GM12878 (cell line): ENCODE results near the gene RGS6. TPM values are rescaled to one million over a fixed set of nuclear protein-coding genes. Genes with fewer than 3 reads are reported as not detected.

Experiments used
- ATAC-seq: fragments of 200-7000 bp; cut with Tn5 transposase; 3 replicates; pipeline ENCODE4 v1.9.1; 2020; ENCODE audit warnings: mild to moderate bottlenecking, moderate library complexity
- BruUV-seq: library from RNA; stranded (reverse); fragments of 400-500 nt; replicated peaks from 2 replicates; lab custom pipeline; 2021; lab: Mats Ljungman, UMichigan
- CTCF ChIA-PET: fragments of 300-600 bp; sonication (Branson Sonifier 250); formaldehyde crosslinking; extraction: SDS; loops from one replicate; lab custom pipeline; 2021; ENCODE audit warnings: inconsistent platforms; lab: Yijun Ruan, JAX
- POLR2A ChIA-PET: fragments of 350-600 bp; formaldehyde crosslinking; extraction: SDS; loops from one replicate; lab custom pipeline; 2021; ENCODE audit warnings: inconsistent platforms; lab: Charles Lee
- RAD21 ChIA-PET: fragments of 300-600 bp; sonication (Branson Sonifier 250); formaldehyde crosslinking; loops from one replicate; lab custom pipeline; 2023; ENCODE audit warnings: antibody characterized with exemption; ENCODE audit not compliant: unreplicated experiment; lab: Charles Lee
- SMC1A ChIA-PET: fragments of 300-600 bp; sonication (Branson Sonifier 250); formaldehyde crosslinking; loops from one replicate; lab custom pipeline; 2023; ENCODE audit not compliant: unreplicated experiment, uncharacterized antibody; lab: Charles Lee
- DNase-seq: peaks from one replicate; pipeline ENCODE4 v3.0.0-alpha.2; 2011; ENCODE audit warnings: low read depth, low spot score
- FAIRE-seq: peaks from 3 replicates; lab custom pipeline; 2011; peaks lifted over from hg19 to GRCh38; lab: Jason Lieb, UNC
- H2AFZ ChIP-seq: 2 replicates; pipeline ENCODE4 v1.6.0; 2011; ENCODE audit warnings: low read depth, low read length, control low read depth; ENCODE audit not compliant: control insufficient read depth
- H3K27ac ChIP-seq: 2 replicates; pipeline ENCODE4 v1.5.1; 2011; ENCODE audit warnings: control low read depth; ENCODE audit not compliant: control insufficient read depth, insufficient read depth
- H3K27me3 ChIP-seq, 2 experiments: replicated peaks in 1 of 2; 2 replicates each; pipeline versions ENCODE4 v1.6.0 to v1.6.1; 2011; ENCODE audit warnings: low read length in 1 of 2; ENCODE audit not compliant: control insufficient read depth in 2 of 2, insufficient read depth in 2 of 2
- H3K36me3 ChIP-seq, 2 experiments: 2 replicates each; pipeline ENCODE4 v1.5.1; 2011; ENCODE audit warnings: low read length in 1 of 2; ENCODE audit not compliant: control insufficient read depth in 2 of 2, insufficient read depth in 2 of 2
- H3K4me1 ChIP-seq: 2 replicates; pipeline ENCODE4 v1.6.1; 2011; ENCODE audit warnings: mild to moderate bottlenecking, low read length, moderate library complexity, mixed read lengths; ENCODE audit not compliant: control insufficient read depth, insufficient read depth
- H3K4me2 ChIP-seq: 2 replicates; pipeline ENCODE4 v1.6.0; 2011; ENCODE audit warnings: control low read depth; ENCODE audit not compliant: control insufficient read depth, insufficient read depth
- H3K4me3 ChIP-seq: fragments of 200-600 bp; sonication (generic); 2 replicates; pipeline ENCODE4 v1.5.1; 2016
- H3K79me2 ChIP-seq: 2 replicates; pipeline ENCODE4 v1.6.0; 2011; ENCODE audit warnings: low read length; ENCODE audit not compliant: control insufficient read depth, insufficient read depth
- H3K9ac ChIP-seq: 2 replicates; pipeline ENCODE4 v1.8.0; 2011; ENCODE audit warnings: low read length, control low read depth, mixed read lengths; ENCODE audit not compliant: control insufficient read depth, insufficient read depth
- H3K9me3 ChIP-seq: replicated peaks from 3 replicates; pipeline ENCODE4 v1.5.1; 2011; ENCODE audit warnings: mild to moderate bottlenecking, low read length; ENCODE audit not compliant: control insufficient read depth, insufficient read depth
- H4K20me1 ChIP-seq: 2 replicates; pipeline ENCODE4 v1.6.0; 2011; ENCODE audit not compliant: control insufficient read depth, insufficient read depth
- POLR2AphosphoS5 ChIP-seq: IDR thresholded peaks from 2 replicates; pipeline ENCODE4 v1.6.1; 2011; ENCODE audit warnings: mild to moderate bottlenecking, low read length, inconsistent platforms
- RELA ChIP-seq: fragments of 450-650 bp; IDR thresholded peaks from 2 replicates; pipeline ENCODE4 v1.8.0; 2014; ENCODE audit warnings: borderline replicate concordance; ENCODE audit not compliant: partially characterized antibody
- USF2 ChIP-seq: IDR thresholded peaks from 2 replicates; pipeline ENCODE4 v1.6.1; 2011; ENCODE audit warnings: low read depth, low read length, improper control_type of control experiment, borderline replicate concordance
- YY1 ChIP-seq: IDR thresholded peaks from 2 replicates; pipeline ENCODE4 v1.6.1; 2011; ENCODE audit warnings: low read depth, mild to moderate bottlenecking, low read length
- WGBS: methylation state at CpG from one replicate; pipeline ENCODE4 v1.1.6; 2016; ENCODE audit warnings: low lambda C conversion rate; ENCODE audit not compliant: insufficient replicate concordance, insufficient coverage; ENCODE audit errors: missing lambda C conversion rate; 5-methylcytosine and 5-hydroxymethylcytosine counted together
- in situ Hi-C: fragments of 300-500 bp; cut with MboI; formaldehyde crosslinking; loops from 9 replicates; pipeline ENCODE4 v1.14.3; 2018; ENCODE audit warnings: mixed read lengths
- intact Hi-C: fragments of 100-400 bp; cut with micrococcal nuclease; formaldehyde crosslinking; loops from one replicate; pipeline ENCODE4 v1.14.2; 2022; ENCODE audit not compliant: unreplicated experiment
- polyA plus RNA-seq, 11 experiments: library from polyadenylated mRNA; depleted of rRNA in 4 of 11; unstranded in 6 of 11; stranded (reverse) in 5 of 11; fragments of >200 nt; fragmentation: Nextera tagmentation in 4 of 11; fragmentation: Illumina TruSeq in 1 of 11; extraction: Ambion mirVana in 4 of 11; extraction: Trizol in 1 of 11; gene quantifications; 1 replicate in 1 of 11; 2 replicates in 10 of 11; pipeline versions ENCODE4 v1.2.1 to v1.2.3, GENCODE V29; 2011 to 2016; ENCODE audit warnings: inconsistent platforms in 2 of 11, missing spikeins in 2 of 11, low read depth in 1 of 11
- total RNA-seq, 4 experiments: library from RNA; depleted of rRNA in 3 of 4; stranded (reverse); fragments of >200 nt in 3 of 4; fragmentation: Illumina TruSeq in 1 of 4; extraction: Trizol in 1 of 4; gene quantifications; 2 replicates each; pipeline versions ENCODE4 v1.2.1 to v1.2.3, GENCODE V29; 2013 to 2021

The RGS6 gene
- total and polyA plus RNA-seq, 10 of the 15 experiments (the other 5 are each of a cell fraction or from before 2014, with no cell fraction given), result 3.9 to 18.1 (median 12.4) TPM

DNA sequence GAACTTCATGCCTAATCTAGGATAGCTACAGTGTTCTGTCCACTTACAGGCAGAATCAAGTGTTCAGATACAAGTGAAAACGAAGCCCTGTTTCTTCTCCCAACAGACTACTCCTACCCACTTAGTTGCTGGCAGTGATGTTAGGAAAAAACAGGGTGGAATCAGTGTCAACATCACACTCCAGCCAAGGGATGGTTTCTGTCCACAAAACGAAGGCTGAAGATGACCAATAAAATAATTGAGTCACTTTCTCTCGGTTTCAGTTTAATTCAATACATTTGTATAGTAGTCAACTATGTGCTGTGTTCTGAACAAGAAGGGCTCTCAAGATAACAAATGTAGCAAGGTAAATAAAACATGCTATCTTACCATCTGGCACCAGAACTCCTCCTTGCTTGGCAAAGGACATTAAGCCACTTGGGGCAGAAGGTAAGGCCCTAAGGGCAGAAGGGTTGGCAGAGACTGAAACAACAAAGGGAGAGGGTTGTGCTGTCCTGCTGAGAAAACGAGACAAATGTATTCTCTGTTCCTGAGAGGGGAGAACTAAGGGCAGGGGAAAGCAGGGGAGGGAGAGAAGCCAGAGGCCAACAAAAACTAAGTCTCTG, 568.1 kb downstream of the RGS6 start:
- H3K4me2 ChIP-seq, result no peak overlapping the region
- H2AFZ ChIP-seq, result no peak overlapping the region
- TF ChIP-seq POLR2AphosphoS5 (no peak), USF2 (no peak), RELA (no peak), YY1 (no peak)
- no peaks in the 10 kb centered on the region for H3K36me3 ChIP-seq
- SMC1A ChIA-PET, result interaction anchor here (1.6 to 4.9 kb wide), 2 partner anchors 13 to 22 kb away, joined by 9 to 34 read pairs; no protein-coding TSS in a partner anchor
- no peak for FAIRE-seq
- peaks cover 5% of the 10 kb centered on the region; the same call in 1 of the 2 replicates for H3K4me1 ChIP-seq
- POLR2A ChIA-PET, result interaction anchor here (0.9 to 2.6 kb wide), 2 partner anchors 21 to 23 kb away, joined by 3 to 7 read pairs; no protein-coding TSS in a partner anchor
- H3K79me2 ChIP-seq, result no peaks in the 10 kb centered on the region
- no peak for DNase-seq
- in situ Hi-C loops (no loop called here), intact Hi-C loops (no loop called here)
- no peaks in the 10 kb centered on the region for H4K20me1 ChIP-seq
- no peak overlapping the region for H3K4me3 ChIP-seq
- no peak overlapping the region for H3K9ac ChIP-seq
- H3K27ac ChIP-seq, result no peak overlapping the region; the same call in 1 of the 2 replicates
- CTCF ChIA-PET, result interaction anchor here (0.6 to 1.5 kb wide), 2 partner anchors 13 to 66 kb away, joined by 3 read pairs; no protein-coding TSS in a partner anchor
- 47% methylated on average over 4 of the region's 4 CpGs for WGBS
- no peak for ATAC-seq
- no TSS peak for BruUV-seq
- H3K9me3 ChIP-seq, result peaks cover 4% of the 10 kb centered on the region; the same call in 2 of the 3 replicates
- H3K27me3 ChIP-seq, result no peaks in the 10 kb centered on the region
- RAD21 ChIA-PET, result no interaction called here
